ENCODE results near the gene SGSH. TPM values are rescaled to one million over a fixed set of nuclear protein-coding genes. Genes with fewer than 3 reads are reported as not detected.
"Not testable (repeated sequence)": the region's sequence is repeated elsewhere in the genome, so short reads cannot be mapped to it uniquely, and the experiment has no call there.

The SGSH gene
- total and polyA plus RNA-seq, 4 donors, result 6.5 to 37.3 (median 23.0) TPM

DNA sequence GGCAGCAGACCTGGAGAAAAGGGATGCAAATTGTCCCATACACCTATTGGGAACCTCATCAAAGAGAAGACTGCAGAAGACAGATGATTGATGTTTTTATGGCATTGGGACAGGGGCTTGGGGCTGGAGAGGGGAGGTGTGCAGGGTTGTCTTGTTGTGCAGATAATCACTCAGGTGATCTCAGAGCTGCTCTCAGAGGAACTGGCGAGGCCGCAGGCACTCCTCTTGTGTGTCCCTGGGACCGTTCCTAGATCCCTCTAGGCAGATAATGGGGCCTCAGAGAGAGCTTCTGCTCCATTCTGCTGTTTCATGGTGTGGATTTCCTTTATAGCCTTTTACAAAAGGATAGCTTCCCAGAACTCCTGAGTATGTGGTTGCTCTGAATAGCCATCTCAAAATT, 42.2 kb upstream of the SGSH start:
- Histone ChIP-seq H3K4me3 (ENCODE audit: low read depth, low read length) (no peak overlapping the region), H3K4me1 (ENCODE audit: control insufficient read depth, insufficient read depth, low read length) (peaks cover 41% of the 10 kb centered on the region), H3K27me3 (ENCODE audit: control insufficient read depth, insufficient read depth, low read length) (no peaks in the 10 kb centered on the region), H3K36me3 (ENCODE audit: control insufficient read depth, insufficient read depth, low read length) (peaks cover 14% of the 10 kb centered on the region), H3K9me3 (ENCODE audit: control insufficient read depth, insufficient read depth, low read length) (no peaks in the 10 kb centered on the region), H3K27ac (ENCODE audit: low read depth, low read length) (no peak overlapping the region)
- WGBS (ENCODE audit: insufficient coverage), result 46% methylated on average over 3 of the region's 3 CpGs
- DNase-seq (ENCODE audit: low read depth in 4 of 6, low spot score in 6 of 6), result no peak

DNA sequence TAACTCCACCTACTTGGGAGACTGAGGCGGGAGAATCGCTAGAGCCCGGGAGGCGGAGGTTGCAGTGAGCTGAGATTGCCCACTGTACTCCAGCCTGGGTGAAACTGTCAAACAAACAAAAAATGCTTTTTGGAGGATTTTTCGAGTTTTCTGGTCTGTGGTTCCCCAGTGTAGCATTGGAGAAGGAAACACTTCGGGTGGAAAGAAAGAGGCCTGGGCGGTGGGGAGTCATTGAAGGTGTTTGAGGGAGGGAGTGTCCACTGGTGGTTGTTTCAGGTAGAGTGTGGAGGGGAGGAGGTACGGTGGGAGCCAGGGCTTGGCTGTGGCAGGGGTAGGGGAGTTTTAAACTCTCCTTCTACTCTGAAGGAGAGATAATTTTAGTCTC, 41.8 kb upstream of the SGSH start:
- peak overlapping the region; percentile 81 for H3K27ac ChIP-seq (ENCODE audit: low read depth, low read length)
- H3K9me3 ChIP-seq (ENCODE audit: control insufficient read depth, insufficient read depth, low read length), result no peaks in the 10 kb centered on the region
- peak overlapping the region; percentile 68 for H3K4me3 ChIP-seq (ENCODE audit: low read depth, low read length)
- WGBS (ENCODE audit: insufficient coverage), result 44% methylated on average over 8 of the region's 8 CpGs
- peaks cover 41% of the 10 kb centered on the region for H3K4me1 ChIP-seq (ENCODE audit: control insufficient read depth, insufficient read depth, low read length)
- H3K27me3 ChIP-seq (ENCODE audit: control insufficient read depth, insufficient read depth, low read length), result no peaks in the 10 kb centered on the region
- no peak for DNase-seq (ENCODE audit: low read depth in 4 of 6, low spot score in 6 of 6)
- peaks cover 14% of the 10 kb centered on the region for H3K36me3 ChIP-seq (ENCODE audit: control insufficient read depth, insufficient read depth, low read length)

DNA sequence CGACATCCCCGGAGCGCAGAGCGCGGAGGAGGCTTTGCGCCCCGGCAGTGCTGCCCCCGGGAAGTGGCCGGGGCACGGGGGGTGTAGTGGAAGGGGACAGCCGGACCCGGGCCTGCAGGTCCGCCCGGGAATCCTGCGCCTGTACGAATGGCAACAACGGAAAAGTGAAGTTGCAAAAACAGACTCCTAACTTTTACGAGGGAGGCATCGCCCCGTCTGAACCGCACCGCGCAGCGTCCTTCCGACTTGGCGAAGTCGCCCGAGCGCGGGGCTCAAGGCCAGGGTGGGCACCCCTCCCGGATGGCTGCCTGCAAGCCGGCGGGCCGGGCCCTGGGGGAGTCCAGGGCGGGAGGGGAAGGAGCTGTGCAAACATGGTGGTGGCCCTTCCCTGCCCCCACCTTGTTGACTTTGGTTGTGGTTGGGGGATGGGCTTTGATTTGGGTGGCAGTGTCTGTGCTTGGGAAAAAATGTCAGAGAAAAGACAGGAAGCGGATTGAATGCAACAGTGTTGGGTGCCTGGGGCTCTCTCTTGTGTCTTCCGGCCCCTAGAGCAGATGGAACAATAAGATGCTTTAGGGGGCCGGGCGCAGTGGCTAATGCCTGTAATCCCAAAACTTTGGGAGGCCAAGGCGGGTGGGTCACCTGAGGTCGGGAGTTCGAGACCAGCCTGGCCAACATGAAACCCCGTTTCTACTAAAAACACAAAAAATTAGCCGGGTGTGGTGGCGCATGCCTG, 41.2 kb upstream of the SGSH start:
- 2% methylated on average over 42 of the region's 45 CpGs for WGBS (ENCODE audit: insufficient coverage)
- peak in 4 of 6 donors; percentile 26 to 74 (median 50) for DNase-seq (ENCODE audit: low read depth in 4 of 6, low spot score in 6 of 6)
- peak overlapping the region; percentile 68 for H3K4me3 ChIP-seq (ENCODE audit: low read depth, low read length)
- no peaks in the 10 kb centered on the region for H3K9me3 ChIP-seq (ENCODE audit: control insufficient read depth, insufficient read depth, low read length)
- H3K27me3 ChIP-seq (ENCODE audit: control insufficient read depth, insufficient read depth, low read length), result no peaks in the 10 kb centered on the region
- peaks cover 14% of the 10 kb centered on the region for H3K36me3 ChIP-seq (ENCODE audit: control insufficient read depth, insufficient read depth, low read length)
- H3K27ac ChIP-seq (ENCODE audit: low read depth, low read length), result peak overlapping the region; percentile 81
- peaks cover 41% of the 10 kb centered on the region for H3K4me1 ChIP-seq (ENCODE audit: control insufficient read depth, insufficient read depth, low read length)

DNA sequence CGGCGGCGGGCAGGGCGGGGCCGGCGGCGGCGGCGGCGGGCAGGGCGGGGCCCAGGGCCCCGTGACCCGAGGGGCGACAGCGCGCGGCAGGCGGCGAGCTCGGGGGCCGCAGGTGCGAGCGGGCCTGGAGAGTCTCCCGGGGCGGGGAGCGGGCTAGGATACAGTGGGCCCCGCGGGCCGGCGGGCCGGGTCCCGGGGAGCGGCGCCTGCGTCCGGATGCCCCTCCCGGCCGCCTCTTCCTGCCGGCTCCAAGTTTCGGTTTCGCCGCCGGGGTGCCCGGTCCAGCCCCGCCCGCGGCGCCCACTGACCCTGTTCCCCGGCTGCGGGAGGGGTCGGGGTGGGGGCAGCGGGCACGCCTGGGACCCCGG, 40.6 kb upstream of the SGSH start, which contains the start of gene RNF213:
Gene RNF213, plus strand, starts transcription at position 62 of the 368 bp plus-strand sequence. CDS start 2,830 bp downstream, outside the sequence.
- Histone ChIP-seq H3K9me3 (ENCODE audit: control insufficient read depth, insufficient read depth, low read length) (no peaks in the 10 kb centered on the region), H3K4me1 (ENCODE audit: control insufficient read depth, insufficient read depth, low read length) (peaks cover 41% of the 10 kb centered on the region), H3K27ac (ENCODE audit: low read depth, low read length) (peak within 1 kb of the TSS; percentile 81), H3K36me3 (ENCODE audit: control insufficient read depth, insufficient read depth, low read length) (peaks cover 14% of the 10 kb centered on the region), H3K4me3 (ENCODE audit: low read depth, low read length) (peak within 1 kb of the TSS; percentile 68), H3K27me3 (ENCODE audit: control insufficient read depth, insufficient read depth, low read length) (no peaks in the 10 kb centered on the region)
- under 1% methylated on average over 51 of the region's 54 CpGs for WGBS (ENCODE audit: insufficient coverage)
- DNase-seq (ENCODE audit: low read depth in 4 of 6, low spot score in 6 of 6), result peak in 3 of 6 donors; percentile 11 to 58 (median 24)

DNA sequence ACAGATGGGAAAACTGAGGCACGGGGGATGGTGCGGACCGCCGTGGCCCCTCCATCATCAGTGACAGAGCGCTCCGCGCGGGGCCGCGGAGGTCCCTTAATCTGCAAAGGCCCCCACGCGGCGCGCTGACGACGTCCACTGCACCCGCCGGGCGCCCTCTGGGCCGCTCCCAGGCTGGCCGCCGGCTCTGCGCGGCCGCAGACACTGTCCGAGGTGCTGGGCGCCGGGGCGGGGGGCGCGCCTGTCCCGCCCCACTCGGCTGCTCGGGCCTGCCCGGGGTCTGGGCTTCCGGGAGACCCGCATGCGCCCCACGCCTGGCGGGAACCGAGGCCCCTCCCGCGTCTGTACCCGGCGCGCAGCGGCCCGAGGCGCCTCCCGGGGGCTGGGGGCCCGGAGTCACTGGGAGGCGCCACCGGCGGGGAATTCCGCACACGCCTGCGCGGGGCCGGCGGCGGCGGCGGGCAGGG, 40.0 kb upstream of the SGSH start:
- H3K27ac ChIP-seq (ENCODE audit: low read depth, low read length), result no peak overlapping the region
- peaks cover 14% of the 10 kb centered on the region for H3K36me3 ChIP-seq (ENCODE audit: control insufficient read depth, insufficient read depth, low read length)
- no peaks in the 10 kb centered on the region for H3K9me3 ChIP-seq (ENCODE audit: control insufficient read depth, insufficient read depth, low read length)
- DNase-seq (ENCODE audit: low read depth in 4 of 6, low spot score in 6 of 6), result peak in 4 of 6 donors; percentile 28 to 82 (median 59)
- H3K4me3 ChIP-seq (ENCODE audit: low read depth, low read length), result peak overlapping the region; percentile 24
- peaks cover 41% of the 10 kb centered on the region for H3K4me1 ChIP-seq (ENCODE audit: control insufficient read depth, insufficient read depth, low read length)
- no peaks in the 10 kb centered on the region for H3K27me3 ChIP-seq (ENCODE audit: control insufficient read depth, insufficient read depth, low read length)
- 0% methylated on average over 52 of the region's 63 CpGs for WGBS (ENCODE audit: insufficient coverage)

DNA sequence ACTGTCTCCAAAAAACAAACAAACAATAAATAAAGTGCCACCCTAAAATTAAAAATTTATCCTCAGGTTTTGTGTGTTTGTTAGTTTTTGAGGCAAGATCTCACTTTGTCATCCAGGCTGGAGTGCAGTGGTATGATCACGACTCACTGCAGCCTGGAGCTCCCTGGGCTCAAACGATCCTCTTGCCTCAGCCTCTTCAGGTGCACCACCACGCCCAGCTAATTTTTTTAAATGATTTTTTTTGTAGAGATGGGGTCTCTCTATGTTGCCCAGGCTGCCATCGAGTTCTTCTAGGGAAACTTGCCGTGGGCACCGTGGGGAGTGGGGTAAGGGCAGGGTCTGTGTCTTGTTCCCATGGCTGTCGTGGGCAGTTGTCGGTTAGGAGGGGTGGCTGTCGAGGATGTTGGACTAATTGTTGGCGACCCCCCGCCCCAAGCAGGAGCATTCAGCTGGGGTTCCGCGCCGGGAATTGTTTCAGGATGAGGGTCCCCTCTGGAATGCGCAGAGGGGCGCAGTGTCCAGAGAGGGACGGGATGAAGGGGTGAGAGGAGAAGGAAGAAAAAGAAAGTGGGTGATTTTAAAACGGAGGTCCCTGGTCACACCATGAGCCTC, 39.4 kb upstream of the SGSH start:
- 44% methylated on average over 14 of the region's 18 CpGs for WGBS (ENCODE audit: insufficient coverage)
- H3K9me3 ChIP-seq (ENCODE audit: control insufficient read depth, insufficient read depth, low read length), result no peaks in the 10 kb centered on the region
- H3K4me3 ChIP-seq (ENCODE audit: low read depth, low read length), result peak overlapping the region; percentile 24
- no peak overlapping the region for H3K27ac ChIP-seq (ENCODE audit: low read depth, low read length)
- H3K4me1 ChIP-seq (ENCODE audit: control insufficient read depth, insufficient read depth, low read length), result peaks cover 41% of the 10 kb centered on the region
- no peaks in the 10 kb centered on the region for H3K27me3 ChIP-seq (ENCODE audit: control insufficient read depth, insufficient read depth, low read length)
- peaks cover 11% of the 10 kb centered on the region for H3K36me3 ChIP-seq (ENCODE audit: control insufficient read depth, insufficient read depth, low read length)
- DNase-seq (ENCODE audit: low read depth in 4 of 6, low spot score in 6 of 6), result no peak

DNA sequence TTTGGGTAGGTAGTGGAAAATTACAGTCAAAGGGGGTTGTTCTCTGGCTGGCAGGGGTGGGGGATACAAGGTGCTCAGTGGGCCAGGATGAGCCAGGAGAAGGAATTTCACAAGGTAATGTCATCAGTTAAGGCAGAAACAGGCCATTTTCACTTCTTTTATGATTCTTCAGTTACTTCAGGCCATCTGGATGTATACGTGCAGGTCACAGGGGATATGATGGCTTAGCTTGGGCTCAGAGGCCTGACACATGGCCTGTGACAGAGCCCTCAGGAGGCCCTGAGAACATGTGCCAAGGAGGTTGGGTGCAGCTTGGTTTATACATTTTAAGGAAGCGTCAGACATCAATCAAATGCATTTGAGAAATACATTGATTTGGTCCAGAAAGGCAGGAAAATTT, 38.2 kb upstream of the SGSH start:
- 91% methylated on average over 2 of the region's 2 CpGs for WGBS (ENCODE audit: insufficient coverage)
- not testable (repeated sequence) for DNase-seq (ENCODE audit: low read depth in 4 of 6, low spot score in 6 of 6); H3K27me3 ChIP-seq (ENCODE audit: control insufficient read depth, insufficient read depth, low read length); H3K4me3 ChIP-seq (ENCODE audit: low read depth, low read length); H3K27ac ChIP-seq (ENCODE audit: low read depth, low read length); H3K9me3 ChIP-seq (ENCODE audit: control insufficient read depth, insufficient read depth, low read length)
- peaks cover 10% of the 10 kb centered on the region for H3K36me3 ChIP-seq (ENCODE audit: control insufficient read depth, insufficient read depth, low read length)
- peaks cover 28% of the 10 kb centered on the region for H3K4me1 ChIP-seq (ENCODE audit: control insufficient read depth, insufficient read depth, low read length)

DNA sequence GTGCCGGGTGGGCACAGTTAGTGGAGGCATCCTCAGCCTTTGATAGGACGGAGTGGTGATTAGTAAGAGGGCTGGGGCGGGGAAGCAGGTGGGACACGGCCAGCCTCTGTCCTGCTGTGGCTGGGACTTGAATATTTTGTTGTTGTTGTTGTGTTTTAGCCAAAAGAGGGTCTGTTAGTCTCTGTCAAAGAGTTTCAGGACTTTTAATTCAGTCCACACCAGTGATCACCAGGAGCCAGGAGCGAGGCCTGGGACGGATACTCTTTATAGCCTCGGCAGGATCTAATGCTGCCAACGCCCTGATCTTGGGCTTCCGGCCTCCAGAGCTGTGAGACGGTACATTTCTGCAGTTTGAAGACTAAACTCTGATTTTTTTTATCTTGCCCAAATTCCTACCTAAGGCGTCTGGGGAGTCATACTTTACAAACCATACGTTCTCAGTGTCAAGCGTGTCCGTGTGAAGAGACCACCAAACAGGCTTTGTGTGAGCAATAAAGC, 37.6 kb upstream of the SGSH start:
- Histone ChIP-seq H3K9me3 (ENCODE audit: control insufficient read depth, insufficient read depth, low read length) (no peaks in the 10 kb centered on the region), H3K4me1 (ENCODE audit: control insufficient read depth, insufficient read depth, low read length) (peaks cover 23% of the 10 kb centered on the region), H3K4me3 (ENCODE audit: low read depth, low read length) (no peak overlapping the region), H3K36me3 (ENCODE audit: control insufficient read depth, insufficient read depth, low read length) (peaks cover 13% of the 10 kb centered on the region), H3K27ac (ENCODE audit: low read depth, low read length) (no peak overlapping the region), H3K27me3 (ENCODE audit: control insufficient read depth, insufficient read depth, low read length) (no peaks in the 10 kb centered on the region)
- DNase-seq (ENCODE audit: low read depth in 4 of 6, low spot score in 6 of 6), result no peak
- WGBS (ENCODE audit: insufficient coverage), result 78% methylated on average over 10 of the region's 14 CpGs

DNA sequence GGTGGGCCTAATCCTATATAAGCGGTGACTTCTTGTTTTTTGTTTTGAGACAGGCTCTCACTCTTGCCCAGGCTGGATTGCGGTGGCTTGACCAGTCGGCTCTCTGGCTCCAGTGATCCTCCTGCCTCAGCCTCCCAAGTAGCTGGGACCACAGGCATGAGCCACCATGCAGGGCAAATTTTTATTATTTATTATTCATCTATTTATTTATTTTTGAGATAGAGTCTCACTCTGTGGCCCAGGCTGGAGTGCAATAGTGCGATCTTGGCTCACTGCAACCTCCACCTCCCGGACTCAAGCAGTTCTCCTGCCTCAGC, 35.9 kb upstream of the SGSH start:
- DNase-seq (ENCODE audit: low read depth in 4 of 6, low spot score in 6 of 6), result no peak
- Histone ChIP-seq H3K27me3 (ENCODE audit: control insufficient read depth, insufficient read depth, low read length) (no peaks in the 10 kb centered on the region), H3K4me3 (ENCODE audit: low read depth, low read length) (no peak overlapping the region), H3K27ac (ENCODE audit: low read depth, low read length) (no peak overlapping the region), H3K36me3 (ENCODE audit: control insufficient read depth, insufficient read depth, low read length) (peaks cover 31% of the 10 kb centered on the region), H3K4me1 (ENCODE audit: control insufficient read depth, insufficient read depth, low read length) (peaks cover 5% of the 10 kb centered on the region), H3K9me3 (ENCODE audit: control insufficient read depth, insufficient read depth, low read length) (no peaks in the 10 kb centered on the region)
- 100% methylated on average over 3 of the region's 5 CpGs for WGBS (ENCODE audit: insufficient coverage)
